ENCODE data around the gene MARCHF9. TPM values are rescaled to one million over a fixed set of nuclear protein-coding genes. Genes with fewer than 3 reads are reported as not detected.
"Not testable (repeated sequence)": the region's sequence is repeated elsewhere in the genome, so short reads cannot be mapped to it uniquely, and the experiment has no call there.

Gene MARCHF9
- total RNA-seq, 1 donor from 2014 or later: 13.8 TPM

GRCh38 chr12:57719777-57720605 is 34.9 kb upstream of the MARCHF9 start:
- DNase-seq: no peak
- intact Hi-C loops (cut with micrococcal nuclease): no loop called here
- H3K36me3 ChIP-seq: peaks cover 63% of the 10 kb centered on the region

GRCh38 chr12:57720606-57721595 is 34.0 kb upstream of the MARCHF9 start:
- Histone ChIP-seq H3K4me3 (no peak overlapping the region), H3K27me3 (ENCODE audit: low read depth) (peaks cover 19% of the 10 kb centered on the region), H3K36me3 (peaks cover 57% of the 10 kb centered on the region), H3K27ac (replicated peaks) (no peak overlapping the region), H3K4me1 (peaks cover 3% of the 10 kb centered on the region), H3K9me3 (replicated peaks) (no peaks in the 10 kb centered on the region)
- DNase-seq: no peak
- TF ChIP-seq, protein P1, sequence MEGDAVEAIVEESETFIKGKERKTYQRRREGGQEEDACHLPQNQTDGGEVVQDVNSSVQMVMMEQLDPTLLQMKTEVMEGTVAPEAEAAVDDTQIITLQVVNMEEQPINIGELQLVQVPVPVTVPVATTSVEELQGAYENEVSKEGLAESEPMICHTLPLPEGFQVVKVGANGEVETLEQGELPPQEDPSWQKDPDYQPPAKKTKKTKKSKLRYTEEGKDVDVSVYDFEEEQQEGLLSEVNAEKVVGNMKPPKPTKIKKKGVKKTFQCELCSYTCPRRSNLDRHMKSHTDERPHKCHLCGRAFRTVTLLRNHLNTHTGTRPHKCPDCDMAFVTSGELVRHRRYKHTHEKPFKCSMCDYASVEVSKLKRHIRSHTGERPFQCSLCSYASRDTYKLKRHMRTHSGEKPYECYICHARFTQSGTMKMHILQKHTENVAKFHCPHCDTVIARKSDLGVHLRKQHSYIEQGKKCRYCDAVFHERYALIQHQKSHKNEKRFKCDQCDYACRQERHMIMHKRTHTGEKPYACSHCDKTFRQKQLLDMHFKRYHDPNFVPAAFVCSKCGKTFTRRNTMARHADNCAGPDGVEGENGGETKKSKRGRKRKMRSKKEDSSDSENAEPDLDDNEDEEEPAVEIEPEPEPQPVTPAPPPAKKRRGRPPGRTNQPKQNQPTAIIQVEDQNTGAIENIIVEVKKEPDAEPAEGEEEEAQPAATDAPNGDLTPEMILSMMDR (IDR thresholded peaks at IDR 0.05; ENCODE audit: borderline replicate concordance): no peak
- intact Hi-C loops (cut with micrococcal nuclease): no loop called here

More at GRCh38 chr12:57719777-57720605, 34.9 kb upstream of the MARCHF9 start:
- no peak overlapping the region for H3K4me3 ChIP-seq
- H3K27me3 ChIP-seq (ENCODE audit: low read depth): peaks cover 10% of the 10 kb centered on the region
- H3K9me3 ChIP-seq (replicated peaks): no peaks in the 10 kb centered on the region
- no peak overlapping the region for H3K27ac ChIP-seq (replicated peaks)
- TF ChIP-seq, protein P1 (IDR thresholded peaks at IDR 0.05; ENCODE audit: borderline replicate concordance): no peak
- H3K4me1 ChIP-seq: no peaks in the 10 kb centered on the region

DNA sequence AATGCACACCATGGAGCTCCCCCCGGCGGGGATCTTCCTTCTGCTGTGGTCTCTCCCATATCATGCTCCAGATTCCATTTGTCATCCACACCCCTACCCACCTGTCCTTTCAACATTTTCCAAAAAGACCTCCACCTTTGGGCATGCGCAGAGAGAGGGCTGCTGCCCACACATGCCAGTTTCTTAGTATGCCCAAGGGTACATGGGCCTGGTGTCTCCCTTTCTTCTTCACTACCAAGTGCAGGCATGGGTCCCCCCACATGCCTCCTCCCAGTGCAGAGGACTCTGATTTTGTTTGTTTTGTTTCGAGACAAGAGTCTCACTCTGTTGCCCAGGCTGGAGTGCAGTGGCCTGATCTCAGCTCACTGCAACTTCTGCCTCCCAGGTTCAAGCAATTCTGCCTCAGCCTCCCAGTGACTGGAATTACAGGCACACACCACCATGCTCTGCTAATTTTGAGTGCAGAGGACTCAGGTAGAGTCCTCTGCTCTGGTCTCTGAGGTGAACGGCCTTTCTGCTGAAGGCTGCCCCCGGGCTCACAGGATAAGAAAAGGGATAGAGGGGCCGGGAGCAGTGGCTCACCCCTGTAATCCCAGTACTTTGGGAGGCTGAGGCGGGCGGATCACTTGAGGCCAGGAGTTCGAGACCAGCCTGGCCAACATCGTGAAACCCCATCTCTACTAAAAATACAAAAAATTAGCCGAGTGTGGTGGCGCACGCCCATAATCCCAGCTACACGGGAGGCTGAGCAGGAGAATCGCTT is 32.9 kb upstream of the MARCHF9 start:
- H3K4me3 ChIP-seq; H3K27ac ChIP-seq (replicated peaks); DNase-seq; intact Hi-C loops (cut with micrococcal nuclease); H3K9me3 ChIP-seq (replicated peaks): not testable (repeated sequence)
- Histone ChIP-seq H3K36me3 (peaks cover 45% of the 10 kb centered on the region), H3K27me3 (ENCODE audit: low read depth) (peaks cover 25% of the 10 kb centered on the region), H3K4me1 (peaks cover 14% of the 10 kb centered on the region)

- no peak overlapping the region for H3K4me3 ChIP-seq
- H3K36me3 ChIP-seq: peaks cover 36% of the 10 kb centered on the region
- H3K9me3 ChIP-seq (replicated peaks): no peaks in the 10 kb centered on the region
- H3K4me1 ChIP-seq: peaks cover 23% of the 10 kb centered on the region
- peaks cover 31% of the 10 kb centered on the region for H3K27me3 ChIP-seq (ENCODE audit: low read depth)
- intact Hi-C loops (cut with micrococcal nuclease): no loop called here
- TF ChIP-seq, protein P1 (IDR thresholded peaks at IDR 0.05; ENCODE audit: borderline replicate concordance): no peak
- no peak overlapping the region for H3K27ac ChIP-seq (replicated peaks)
- DNase-seq: no peak
Measured at GRCh38 chr12:57722716-57723629, 31.9 kb upstream of the MARCHF9 start.

DNA sequence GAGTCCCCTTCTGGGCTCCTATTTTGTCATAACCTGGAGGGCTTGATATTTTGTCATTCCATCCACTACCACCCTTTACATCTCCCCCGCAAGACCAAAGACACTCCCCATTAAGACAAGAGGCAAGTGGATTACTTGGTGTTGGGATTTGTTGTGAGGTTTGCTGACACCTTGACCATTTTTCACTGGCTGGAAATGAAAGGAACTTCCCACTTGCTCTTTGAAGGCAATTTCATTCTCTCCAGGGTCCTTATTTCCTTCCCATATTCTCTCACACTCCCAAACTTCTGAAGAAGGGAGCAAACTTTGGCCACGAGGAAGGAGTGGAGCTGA is 31.3 kb upstream of the MARCHF9 start:
- H3K9me3 ChIP-seq (replicated peaks): no peaks in the 10 kb centered on the region
- no peak for DNase-seq
- TF ChIP-seq, protein P1 (IDR thresholded peaks at IDR 0.05; ENCODE audit: borderline replicate concordance): no peak
- H3K4me1 ChIP-seq: peaks cover 23% of the 10 kb centered on the region
- no peak overlapping the region for H3K4me3 ChIP-seq
- intact Hi-C loops (cut with micrococcal nuclease): no loop called here
- H3K36me3 ChIP-seq: peaks cover 30% of the 10 kb centered on the region
- no peak overlapping the region for H3K27ac ChIP-seq (replicated peaks)
- H3K27me3 ChIP-seq (ENCODE audit: low read depth): peaks cover 33% of the 10 kb centered on the region
